Effector CD4-positive, alpha-beta T cell (primary cell): ENCODE data around the gene TTLL8.
A peak's percentile ranks its signal among the peaks of the same experiment; 100 is the strongest.

Experiments
- DNase-seq: peaks from one replicate; pipeline ENCODE4 v3.0.0-alpha.2; 2020

Gene TTLL8

DNA sequence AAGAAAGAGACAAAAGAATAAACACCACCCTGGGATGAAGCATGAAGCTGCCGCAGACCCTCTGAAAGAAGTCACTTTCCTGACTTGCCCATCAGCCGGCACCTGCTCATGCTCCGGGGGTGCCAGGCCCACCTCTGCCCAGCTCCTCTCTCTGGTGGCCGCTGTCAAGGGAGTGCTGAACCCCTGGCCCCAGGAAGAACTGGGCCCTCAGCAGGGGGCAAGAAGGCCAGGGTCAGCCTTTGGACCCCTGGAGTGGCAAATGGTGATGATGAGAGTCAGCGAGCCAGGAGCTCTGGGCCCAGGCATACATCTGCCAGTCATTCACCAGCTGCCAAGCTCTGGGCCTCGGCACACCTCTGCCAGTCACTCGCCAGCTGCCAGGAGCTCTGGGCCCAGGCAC lies 17.4 kb downstream of the TTLL8 start:
- no peak for DNase-seq

- DNase-seq = no peak
Observed at GRCh38 chr22:50039669-50040443, 18.2 kb downstream of the TTLL8 start.

GRCh38 chr22:50035976-50036724 lies 21.9 kb downstream of the TTLL8 start:
- no peak for DNase-seq

DNA sequence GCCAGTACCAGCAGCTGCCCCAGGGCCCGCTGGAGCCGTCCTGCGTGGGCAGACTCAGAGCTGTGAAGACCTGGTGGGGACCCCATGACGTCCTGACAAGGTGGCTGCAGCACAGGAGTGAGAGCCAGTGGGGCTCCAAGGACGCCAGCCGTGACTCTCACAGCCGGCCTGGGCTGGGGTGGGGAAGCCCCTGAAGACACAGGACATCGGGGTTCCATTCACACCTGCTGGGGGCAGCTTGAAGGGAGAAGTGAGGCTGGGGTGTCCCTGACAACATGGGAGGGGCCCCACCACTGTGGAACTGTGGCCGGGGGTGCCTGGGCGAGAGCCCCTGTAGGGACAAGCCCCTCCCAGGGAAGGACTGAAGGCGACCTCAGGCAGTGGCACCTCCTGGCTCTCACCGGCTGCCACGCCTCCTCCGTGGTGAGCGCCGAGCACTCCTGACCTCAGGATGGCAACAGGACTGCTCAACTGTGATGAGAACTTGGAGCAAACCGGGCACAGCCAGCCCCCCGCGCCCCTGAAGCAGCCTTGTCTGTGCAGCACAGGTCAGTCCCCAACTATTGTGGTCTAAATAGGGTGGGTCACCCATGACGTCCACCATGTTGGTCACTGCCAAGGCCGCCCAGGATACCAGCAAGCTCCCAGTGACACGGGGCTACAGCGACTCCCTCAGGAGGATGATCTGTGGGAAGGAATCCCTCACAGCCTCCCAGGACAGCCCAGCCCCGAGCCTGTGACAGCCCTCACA lies 22.8 kb downstream of the TTLL8 start:
- DNase-seq = no peak

DNA sequence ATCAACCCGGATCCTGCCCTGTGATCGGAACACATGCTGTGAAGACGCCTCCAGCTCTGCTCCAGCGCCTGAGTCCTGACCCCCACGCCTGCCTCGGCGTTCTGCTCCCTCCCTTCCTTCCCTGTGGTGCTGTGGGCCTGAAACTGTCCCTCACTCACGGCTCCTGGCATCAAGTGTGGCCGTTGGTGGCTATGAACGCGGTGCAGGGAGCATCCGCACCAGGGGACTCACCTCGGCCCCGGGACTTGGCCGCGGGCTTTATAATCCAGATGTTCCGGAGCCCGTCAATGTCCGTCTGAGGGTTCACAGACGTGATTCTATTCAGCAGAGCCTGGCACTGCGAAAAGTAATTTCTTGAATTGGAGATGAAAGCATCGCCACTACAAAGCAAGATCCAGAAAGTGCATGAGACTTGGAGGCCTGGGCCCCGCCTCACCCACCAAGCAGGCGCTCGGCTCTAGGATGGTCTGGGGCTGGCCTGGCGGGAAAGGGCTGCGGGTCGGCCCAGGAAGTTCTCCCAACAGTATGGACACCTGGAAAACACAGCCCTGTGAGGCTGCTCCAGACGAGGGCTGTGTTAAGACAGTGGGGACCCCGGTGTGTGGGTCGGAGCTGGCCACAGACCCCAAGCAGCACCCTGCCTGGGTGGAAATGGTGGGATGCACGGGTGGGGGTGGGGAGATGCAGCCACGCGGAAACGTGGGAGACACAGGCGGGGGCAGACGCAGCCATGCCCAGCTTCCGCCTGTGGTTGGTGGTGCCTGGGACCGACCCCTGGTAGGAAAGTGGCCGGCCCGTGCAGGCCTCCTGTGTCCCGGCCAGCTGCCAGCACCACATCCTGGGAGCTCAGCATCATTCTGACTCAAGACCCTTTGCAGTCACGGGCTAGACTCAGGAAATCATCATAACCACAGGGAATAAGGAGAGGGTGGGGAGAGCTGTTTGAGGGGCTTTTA lies 23.7 kb downstream of the TTLL8 start:
- DNase-seq = no peak

- no peak for DNase-seq
Observed at GRCh38 chr22:50032941-50033601, 25.0 kb downstream of the TTLL8 start.

GRCh38 chr22:50032109-50032871 lies 25.8 kb downstream of the TTLL8 start:
- no peak for DNase-seq

DNA sequence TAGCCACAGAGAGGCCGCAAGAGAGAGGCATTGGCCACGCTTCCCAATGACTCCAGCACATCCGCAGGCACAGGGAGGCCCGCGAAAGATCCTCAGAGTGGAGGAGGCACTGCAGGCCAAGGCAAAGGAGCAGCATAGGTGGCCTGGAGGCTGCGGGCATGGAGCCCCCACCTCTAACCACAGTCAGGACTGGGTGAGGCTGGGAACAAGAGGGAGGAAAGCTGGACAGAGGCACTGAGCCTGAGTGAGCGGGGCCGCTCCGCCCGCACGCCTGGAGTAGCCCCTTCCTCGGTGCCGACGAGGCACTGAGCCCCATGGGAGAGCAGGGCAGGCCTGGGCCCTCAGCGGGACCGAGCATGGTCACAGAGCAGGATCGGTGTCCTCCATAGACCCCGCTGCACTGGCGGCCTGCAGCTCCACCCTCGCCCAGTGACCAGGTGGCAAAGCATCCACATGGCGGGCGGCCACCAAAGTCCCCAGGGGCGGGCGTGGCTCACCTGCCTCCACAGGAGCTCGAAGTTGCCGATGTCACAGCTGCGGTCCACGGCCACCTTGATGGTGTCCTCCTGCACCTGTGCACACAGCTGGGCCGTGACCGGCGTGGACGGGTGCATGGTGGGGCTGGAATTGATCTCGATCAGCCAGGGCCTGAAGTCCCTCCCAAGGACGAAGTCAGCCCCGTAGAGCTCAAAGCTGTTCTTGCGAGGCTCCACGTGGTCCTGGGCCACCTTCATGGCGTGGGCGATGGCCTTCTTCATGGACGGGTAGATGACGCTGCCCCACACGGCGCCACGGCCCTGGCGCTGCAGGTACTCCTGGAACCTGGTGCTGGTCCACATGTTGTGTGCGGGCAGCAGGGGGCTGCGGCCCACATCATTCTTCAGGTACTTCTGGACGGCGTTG lies 26.7 kb downstream of the TTLL8 start:
- no peak for DNase-seq

GRCh38 chr22:50030297-50031188 lies 27.6 kb downstream of the TTLL8 start:
- peak; percentile 82 for DNase-seq

- peak; percentile 46 for DNase-seq
Observed at GRCh38 chr22:50027639-50028537, 30.2 kb downstream of the TTLL8 start.

GRCh38 chr22:50025993-50026392 lies 32.1 kb downstream of the TTLL8 start:
- DNase-seq = no peak

DNA sequence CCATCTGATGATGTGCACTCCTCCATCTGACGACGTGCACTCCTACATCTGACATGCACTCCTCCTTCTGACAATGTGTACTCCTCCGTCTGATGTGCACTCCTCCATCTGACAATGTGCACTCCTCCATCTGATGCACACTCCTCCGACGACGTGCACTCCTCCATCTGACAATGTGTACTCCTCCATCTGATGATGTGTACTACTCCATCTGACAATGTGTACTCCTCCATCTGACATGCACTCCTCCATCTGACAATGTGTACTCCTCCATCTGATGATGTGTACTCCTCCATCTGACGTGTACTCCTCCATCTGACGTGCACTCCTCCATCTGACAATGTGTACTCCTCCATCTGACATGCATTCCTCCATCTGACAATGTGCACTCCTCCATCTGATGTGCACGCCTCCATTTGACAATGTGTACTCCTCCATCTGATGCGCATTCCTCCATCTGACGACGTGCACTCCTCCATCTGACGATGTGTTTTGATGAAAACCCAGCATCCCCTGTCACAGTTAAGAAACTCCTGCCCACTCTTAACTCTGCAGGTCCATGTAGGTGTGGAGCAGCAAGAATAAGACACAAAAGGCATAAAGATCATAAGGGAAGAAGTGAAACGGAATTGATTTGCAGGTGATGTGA lies 35.8 kb downstream of the TTLL8 start:
- DNase-seq = no peak

DNA sequence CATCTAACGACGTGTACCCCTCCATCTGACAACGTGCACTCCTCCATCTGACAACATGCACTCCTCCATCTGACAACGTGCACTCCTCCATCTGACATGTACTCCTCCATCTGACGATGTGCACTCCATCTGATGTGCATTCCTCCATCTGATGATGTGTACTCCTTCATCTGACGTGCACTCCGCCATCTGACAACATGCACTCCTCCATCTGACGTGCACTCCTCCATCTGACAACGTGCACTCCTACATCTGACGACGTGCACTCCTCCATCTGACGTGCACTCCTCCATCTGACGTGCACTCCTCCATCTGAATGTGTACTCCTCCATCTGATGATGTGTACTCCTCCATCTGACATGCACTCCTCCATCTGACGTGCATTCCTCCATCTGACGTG lies 37.5 kb downstream of the TTLL8 start:
- DNase-seq = no peak

DNA sequence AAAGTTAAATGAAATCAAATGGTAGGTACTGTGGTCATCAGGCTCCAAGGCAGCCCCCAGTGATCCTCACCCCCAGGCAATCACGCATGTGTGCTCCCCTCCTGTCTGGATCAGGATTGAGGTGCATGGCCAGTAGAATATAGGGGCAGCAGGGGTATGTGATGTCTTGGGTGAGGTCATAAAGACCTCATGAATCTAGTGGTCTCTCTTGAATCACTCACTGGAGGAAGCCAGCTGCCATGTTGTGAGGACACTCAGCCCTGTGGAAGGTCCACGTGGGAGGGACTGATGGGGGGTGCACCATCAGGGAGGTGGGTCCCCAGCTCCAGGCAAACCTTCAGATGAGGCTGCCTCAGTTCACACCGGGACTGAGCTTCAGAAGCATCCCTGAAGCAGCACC lies 38.8 kb downstream of the TTLL8 start:
- DNase-seq = no peak

GRCh38 chr22:50018608-50019285 lies 39.4 kb downstream of the TTLL8 start:
- DNase-seq = no peak

DNA sequence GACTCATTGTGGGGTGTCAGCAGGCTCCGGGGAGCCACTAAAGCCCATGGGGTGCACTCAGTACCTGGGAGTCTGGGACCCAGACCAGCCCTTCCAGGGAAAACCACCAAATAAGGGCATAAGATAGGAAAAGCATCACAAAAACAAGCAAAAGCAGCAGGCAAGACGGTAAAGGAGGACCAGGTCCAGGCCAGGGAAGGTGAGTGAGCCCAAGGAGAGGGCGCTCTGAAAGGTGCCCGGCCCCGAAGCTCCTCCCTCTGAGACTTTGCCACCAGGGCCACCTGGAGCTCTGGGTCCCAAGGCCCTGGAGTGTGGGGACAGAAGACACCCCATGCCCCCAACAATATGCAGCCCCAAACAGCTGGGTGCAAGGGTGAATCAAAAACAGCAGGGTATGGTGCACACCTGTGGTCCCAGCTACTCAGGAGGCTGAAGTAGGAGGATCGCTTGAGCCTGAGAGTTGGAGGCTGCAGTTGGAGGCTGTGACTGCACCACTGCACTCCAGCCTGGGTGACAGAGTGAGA lies 40.3 kb downstream of the TTLL8 start:
- no peak for DNase-seq
